GM12891 (cell line): ENCODE data around the gene TTC23.

Source experiments
- POLR2AphosphoS5 ChIP-seq: IDR thresholded peaks from 2 replicates; pipeline ENCODE4 v1.6.1; 2011; ENCODE audit warnings: low read depth, low read length, control low read depth
- TAF1 ChIP-seq: IDR thresholded peaks from 2 replicates; pipeline ENCODE4 v1.6.1; 2011; ENCODE audit warnings: low read depth, low read length, control low read depth

DNA sequence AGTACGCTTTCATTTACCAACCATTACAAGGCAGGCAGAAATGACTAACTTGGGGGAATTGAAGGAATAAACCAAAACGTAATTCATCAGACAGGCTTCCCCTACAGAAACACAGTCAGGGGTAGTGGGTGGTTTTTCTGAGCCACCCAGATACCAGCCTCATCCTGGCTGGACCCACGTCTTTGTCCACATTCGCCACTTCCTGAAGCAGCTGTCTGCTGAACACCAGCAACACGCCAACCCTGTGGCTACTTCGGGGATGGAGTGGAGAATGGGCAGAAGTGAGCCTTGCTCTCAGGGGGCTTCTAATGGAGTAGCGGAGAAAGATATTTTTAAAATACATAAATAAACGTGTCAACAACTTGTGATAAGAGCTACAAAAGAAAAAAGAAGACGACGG is 104.4 kb downstream of the TTC23 start:
- no peak for TF ChIP-seq TAF1
- no peak for TF ChIP-seq POLR2AphosphoS5
